Breast epithelium (tissue), 3 donors: Measurements from ENCODE around the gene TMC8.

Experiments
- POLR2A ChIP-seq: fragments of 450-650 bp; IDR thresholded peaks from one replicate; pipeline ENCODE4 v1.6.1; 2016; ENCODE audit warnings: antibody characterized with exemption, mild to moderate bottlenecking, moderate library complexity
- POLR2AphosphoS5 ChIP-seq, 3 donors: sonication (generic); formaldehyde crosslinking; IDR thresholded peaks; one replicate each; pipeline ENCODE4 v1.6.1; 2017; ENCODE audit warnings: antibody characterized with exemption in 3 of 3
- TF ChIP-seq, protein P1 (sequence below), 3 donors: fragments of 450-650 bp; IDR thresholded peaks; one replicate each; pipeline ENCODE4 v1.5.1; 2016 to 2017; ENCODE audit warnings: antibody characterized with exemption in 3 of 3, mild to moderate bottlenecking in 3 of 3, moderate library complexity in 3 of 3

DNA sequence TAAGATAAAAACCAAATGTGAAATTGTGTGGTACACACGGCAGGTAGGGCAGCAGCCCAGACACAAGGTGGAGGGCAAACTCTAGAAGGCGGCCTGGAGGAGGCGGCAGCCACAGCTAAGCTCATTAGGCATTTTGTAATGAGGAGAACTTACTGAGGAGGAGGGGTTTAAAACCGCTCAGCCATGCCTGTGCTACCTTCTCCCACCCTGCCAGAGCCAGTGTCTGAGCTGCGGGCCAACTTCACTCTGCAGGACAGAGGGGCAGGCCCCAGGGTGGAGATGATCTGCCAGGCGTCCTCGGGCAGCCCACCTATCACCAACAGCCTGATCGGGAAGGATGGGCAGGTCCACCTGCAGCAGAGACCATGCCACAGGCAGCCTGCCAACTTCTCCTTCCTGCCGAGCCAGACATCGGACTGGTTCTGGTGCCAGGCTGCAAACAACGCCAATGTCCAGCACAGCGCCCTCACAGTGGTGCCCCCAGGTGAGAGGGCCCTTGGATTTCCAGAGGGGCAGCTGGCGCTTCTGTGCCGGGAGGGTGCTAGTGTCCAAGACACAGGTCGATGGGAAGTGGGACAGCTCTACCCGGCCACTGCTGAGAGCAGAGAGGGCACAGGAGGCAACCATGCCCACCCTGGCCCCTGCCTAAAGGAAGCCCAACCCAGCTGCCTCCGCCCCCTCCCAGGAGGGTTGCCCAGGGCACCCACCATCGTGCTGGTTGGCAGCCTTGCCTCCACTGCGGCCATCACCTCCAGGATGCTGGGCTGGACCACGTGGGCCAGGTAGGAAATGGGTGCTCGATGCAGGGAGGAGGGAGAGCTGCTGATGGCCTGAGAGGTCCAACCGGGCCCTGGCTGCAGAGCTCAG is 33.5 kb downstream of the TMC8 start:
- TF ChIP-seq, protein P1, sequence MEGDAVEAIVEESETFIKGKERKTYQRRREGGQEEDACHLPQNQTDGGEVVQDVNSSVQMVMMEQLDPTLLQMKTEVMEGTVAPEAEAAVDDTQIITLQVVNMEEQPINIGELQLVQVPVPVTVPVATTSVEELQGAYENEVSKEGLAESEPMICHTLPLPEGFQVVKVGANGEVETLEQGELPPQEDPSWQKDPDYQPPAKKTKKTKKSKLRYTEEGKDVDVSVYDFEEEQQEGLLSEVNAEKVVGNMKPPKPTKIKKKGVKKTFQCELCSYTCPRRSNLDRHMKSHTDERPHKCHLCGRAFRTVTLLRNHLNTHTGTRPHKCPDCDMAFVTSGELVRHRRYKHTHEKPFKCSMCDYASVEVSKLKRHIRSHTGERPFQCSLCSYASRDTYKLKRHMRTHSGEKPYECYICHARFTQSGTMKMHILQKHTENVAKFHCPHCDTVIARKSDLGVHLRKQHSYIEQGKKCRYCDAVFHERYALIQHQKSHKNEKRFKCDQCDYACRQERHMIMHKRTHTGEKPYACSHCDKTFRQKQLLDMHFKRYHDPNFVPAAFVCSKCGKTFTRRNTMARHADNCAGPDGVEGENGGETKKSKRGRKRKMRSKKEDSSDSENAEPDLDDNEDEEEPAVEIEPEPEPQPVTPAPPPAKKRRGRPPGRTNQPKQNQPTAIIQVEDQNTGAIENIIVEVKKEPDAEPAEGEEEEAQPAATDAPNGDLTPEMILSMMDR (IDR thresholded peaks at IDR 0.05): no peak
- TF ChIP-seq POLR2AphosphoS5 (IDR thresholded peaks at IDR 0.05) (no peak), POLR2A (no peak)
